PFSK-1 (cell line): ENCODE data around the gene EIF4E.

Experiments used
- POLR2AphosphoS5 ChIP-seq: IDR thresholded peaks from 2 replicates; pipeline ENCODE4 v1.6.1; 2012; ENCODE audit warnings: low read depth, mild to moderate bottlenecking, control low read depth, low read length, moderate library complexity
- SIN3A ChIP-seq: IDR thresholded peaks from 2 replicates; pipeline ENCODE4 v1.6.1; 2012; ENCODE audit warnings: mild to moderate bottlenecking, low read length, moderate library complexity, borderline replicate concordance; ENCODE audit not compliant: insufficient read depth
- TAF1 ChIP-seq: IDR thresholded peaks from 2 replicates; pipeline ENCODE4 v1.6.1; 2012; ENCODE audit warnings: low read length, control low read depth, borderline replicate concordance; ENCODE audit not compliant: insufficient read depth
- TF ChIP-seq, protein P1 (sequence below), 2 experiments: IDR thresholded peaks; 2 replicates each; pipeline versions ENCODE4 v1.6.1 to v1.8.0; 2011 to 2012; ENCODE audit warnings: low read depth in 2 of 2, low read length in 2 of 2, control low read depth in 1 of 2, inconsistent platforms in 1 of 2, mild to moderate bottlenecking in 1 of 2, moderate library complexity in 1 of 2; ENCODE audit not compliant: insufficient read depth in 1 of 2

- no peak for TF ChIP-seq TAF1
- no peak for TF ChIP-seq SIN3A
- TF ChIP-seq, protein P1, sequence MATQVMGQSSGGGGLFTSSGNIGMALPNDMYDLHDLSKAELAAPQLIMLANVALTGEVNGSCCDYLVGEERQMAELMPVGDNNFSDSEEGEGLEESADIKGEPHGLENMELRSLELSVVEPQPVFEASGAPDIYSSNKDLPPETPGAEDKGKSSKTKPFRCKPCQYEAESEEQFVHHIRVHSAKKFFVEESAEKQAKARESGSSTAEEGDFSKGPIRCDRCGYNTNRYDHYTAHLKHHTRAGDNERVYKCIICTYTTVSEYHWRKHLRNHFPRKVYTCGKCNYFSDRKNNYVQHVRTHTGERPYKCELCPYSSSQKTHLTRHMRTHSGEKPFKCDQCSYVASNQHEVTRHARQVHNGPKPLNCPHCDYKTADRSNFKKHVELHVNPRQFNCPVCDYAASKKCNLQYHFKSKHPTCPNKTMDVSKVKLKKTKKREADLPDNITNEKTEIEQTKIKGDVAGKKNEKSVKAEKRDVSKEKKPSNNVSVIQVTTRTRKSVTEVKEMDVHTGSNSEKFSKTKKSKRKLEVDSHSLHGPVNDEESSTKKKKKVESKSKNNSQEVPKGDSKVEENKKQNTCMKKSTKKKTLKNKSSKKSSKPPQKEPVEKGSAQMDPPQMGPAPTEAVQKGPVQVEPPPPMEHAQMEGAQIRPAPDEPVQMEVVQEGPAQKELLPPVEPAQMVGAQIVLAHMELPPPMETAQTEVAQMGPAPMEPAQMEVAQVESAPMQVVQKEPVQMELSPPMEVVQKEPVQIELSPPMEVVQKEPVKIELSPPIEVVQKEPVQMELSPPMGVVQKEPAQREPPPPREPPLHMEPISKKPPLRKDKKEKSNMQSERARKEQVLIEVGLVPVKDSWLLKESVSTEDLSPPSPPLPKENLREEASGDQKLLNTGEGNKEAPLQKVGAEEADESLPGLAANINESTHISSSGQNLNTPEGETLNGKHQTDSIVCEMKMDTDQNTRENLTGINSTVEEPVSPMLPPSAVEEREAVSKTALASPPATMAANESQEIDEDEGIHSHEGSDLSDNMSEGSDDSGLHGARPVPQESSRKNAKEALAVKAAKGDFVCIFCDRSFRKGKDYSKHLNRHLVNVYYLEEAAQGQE (IDR thresholded peaks at IDR 0.05; ENCODE audit: insufficient read depth in 1 of 2, low read depth in 2 of 2, low read length in 2 of 2), result no peak
- TF ChIP-seq POLR2AphosphoS5, result no peak
These were observed 25.0 kb downstream of the EIF4E start for GRCh38 chr4:98903963-98904362.
